Astrocyte of the spinal cord (primary cell): ENCODE data around the gene BBX.

Experiments used
- DNase-seq: peaks from one replicate; pipeline ENCODE4 v3.0.0; 2011; ENCODE audit warnings: low read depth, low spot score
- H3K4me3 ChIP-seq: 2 replicates; pipeline ENCODE4 v1.5.1; 2011; ENCODE audit warnings: low read depth, mild to moderate bottlenecking, low read length, moderate library complexity
- in situ Hi-C: cut with HindIII; loops from 2 replicates; pipeline ENCODE4 v1.10.0; 2017; ENCODE audit warnings: low sequenced_read_pairs
- TF ChIP-seq, protein P1 (sequence below): IDR thresholded peaks from 2 replicates; pipeline ENCODE4 v1.5.1; 2012; ENCODE audit warnings: low read depth, mild to moderate bottlenecking, low read length, inconsistent platforms

Gene BBX

DNA sequence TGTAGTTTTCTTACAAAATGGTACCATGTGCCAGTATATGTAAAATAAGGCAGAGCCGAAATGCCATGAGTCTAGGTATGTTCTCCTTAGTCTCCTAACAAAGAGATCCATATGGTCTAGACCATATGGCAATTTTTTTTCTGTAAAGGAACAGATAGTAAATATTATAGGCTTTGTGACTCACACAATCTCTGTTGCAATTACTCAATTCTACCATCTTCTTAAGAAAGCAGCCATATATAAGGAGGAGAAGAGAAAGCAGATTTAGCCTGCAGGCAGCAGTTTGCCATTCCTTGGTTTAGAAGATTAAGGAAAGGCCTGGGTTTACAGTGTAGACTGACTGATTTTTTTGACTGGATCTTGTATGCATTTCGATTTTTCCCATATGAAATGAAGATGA lies 16.3 kb upstream of the BBX start:
- TF ChIP-seq, protein P1, sequence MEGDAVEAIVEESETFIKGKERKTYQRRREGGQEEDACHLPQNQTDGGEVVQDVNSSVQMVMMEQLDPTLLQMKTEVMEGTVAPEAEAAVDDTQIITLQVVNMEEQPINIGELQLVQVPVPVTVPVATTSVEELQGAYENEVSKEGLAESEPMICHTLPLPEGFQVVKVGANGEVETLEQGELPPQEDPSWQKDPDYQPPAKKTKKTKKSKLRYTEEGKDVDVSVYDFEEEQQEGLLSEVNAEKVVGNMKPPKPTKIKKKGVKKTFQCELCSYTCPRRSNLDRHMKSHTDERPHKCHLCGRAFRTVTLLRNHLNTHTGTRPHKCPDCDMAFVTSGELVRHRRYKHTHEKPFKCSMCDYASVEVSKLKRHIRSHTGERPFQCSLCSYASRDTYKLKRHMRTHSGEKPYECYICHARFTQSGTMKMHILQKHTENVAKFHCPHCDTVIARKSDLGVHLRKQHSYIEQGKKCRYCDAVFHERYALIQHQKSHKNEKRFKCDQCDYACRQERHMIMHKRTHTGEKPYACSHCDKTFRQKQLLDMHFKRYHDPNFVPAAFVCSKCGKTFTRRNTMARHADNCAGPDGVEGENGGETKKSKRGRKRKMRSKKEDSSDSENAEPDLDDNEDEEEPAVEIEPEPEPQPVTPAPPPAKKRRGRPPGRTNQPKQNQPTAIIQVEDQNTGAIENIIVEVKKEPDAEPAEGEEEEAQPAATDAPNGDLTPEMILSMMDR = no peak
- no peak for DNase-seq
- H3K4me3 ChIP-seq = no peak overlapping the region

DNA sequence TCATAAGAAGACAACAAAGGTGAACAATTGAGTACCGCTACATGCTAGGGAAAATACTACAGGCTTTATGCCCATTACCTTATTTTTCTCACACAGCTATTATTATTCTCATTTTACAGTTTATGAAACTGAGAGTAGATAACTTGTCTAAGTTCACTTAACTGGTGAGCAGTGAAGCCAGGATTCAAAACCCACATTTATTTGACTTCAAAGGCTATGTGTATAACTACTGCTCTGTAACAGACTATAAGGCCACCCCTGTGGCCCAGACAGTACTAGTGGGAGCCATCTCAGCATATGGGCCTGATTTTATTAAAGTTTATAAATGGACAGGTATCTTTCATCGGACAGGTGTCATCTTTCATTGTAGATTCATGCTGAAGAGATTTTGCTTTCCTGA lies 14.4 kb upstream of the BBX start:
- TF ChIP-seq, protein P1 = no peak
- H3K4me3 ChIP-seq = no peak overlapping the region
- DNase-seq = no peak
- in situ Hi-C loops = no loop called here

More for the DNA sequence above, 16.3 kb upstream of the BBX start:
- in situ Hi-C loops = no loop called here

DNA sequence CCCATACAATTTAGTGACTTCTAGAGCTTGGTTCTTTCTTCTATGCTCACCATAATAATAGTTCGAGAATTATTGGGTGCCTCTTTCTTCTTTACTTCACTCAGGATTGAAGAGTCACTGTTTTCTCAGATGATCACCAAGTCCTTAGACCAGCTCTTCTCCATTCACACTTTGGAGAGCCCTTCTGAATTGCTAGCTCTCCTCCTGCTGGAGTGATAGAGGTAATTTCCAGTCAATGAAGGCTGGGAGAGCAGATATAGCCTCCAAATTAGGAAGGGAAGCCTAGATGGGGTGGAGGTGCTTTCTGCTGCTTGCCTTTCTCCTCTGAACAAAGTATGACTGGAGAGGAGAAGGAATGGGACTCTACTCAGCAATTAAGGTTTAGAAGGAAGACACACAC lies 10.7 kb upstream of the BBX start:
- no peak for DNase-seq
- TF ChIP-seq, protein P1 = no peak
- in situ Hi-C loops = no loop called here
- H3K4me3 ChIP-seq = no peak overlapping the region

DNA sequence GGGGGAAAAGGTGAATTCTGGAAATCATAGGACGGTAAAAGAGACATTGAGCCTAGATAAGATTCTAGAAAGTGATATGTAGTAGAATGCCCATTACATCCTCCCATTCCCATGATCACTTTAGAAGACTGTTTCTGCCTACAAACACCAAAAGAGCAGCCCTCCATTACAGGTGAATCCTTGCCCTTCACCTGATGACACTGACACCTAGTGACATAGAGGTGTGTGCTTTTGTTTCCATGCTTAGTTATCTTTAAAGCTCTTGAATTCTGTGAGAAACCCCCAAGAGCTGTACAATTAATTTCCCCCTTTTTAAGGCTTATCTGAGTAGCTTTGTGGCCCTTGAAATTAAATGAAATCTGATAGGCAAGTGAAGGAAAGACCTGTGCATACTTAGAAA lies 8.3 kb upstream of the BBX start:
- in situ Hi-C loops = no loop called here
- DNase-seq = no peak
- TF ChIP-seq, protein P1 = no peak
- H3K4me3 ChIP-seq = no peak overlapping the region

DNA sequence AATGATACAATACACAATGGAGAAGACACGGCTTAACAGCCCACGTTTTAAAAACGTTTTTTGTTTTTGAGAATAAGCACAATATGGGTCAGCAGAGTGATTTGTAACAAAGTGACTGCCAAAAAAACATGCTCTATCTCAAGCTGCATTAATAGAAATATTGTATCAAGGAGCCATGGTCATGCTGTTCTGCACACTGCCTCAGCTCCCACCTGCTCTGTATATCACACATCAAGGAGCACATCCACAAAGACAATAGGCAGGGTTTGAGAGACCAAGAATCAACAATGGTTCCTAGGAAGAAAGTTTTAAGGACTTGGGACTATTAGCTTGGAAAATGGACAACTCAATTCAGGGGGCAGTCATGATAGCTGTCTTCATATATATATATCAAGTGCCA lies 6.3 kb upstream of the BBX start:
- DNase-seq = no peak
- H3K4me3 ChIP-seq = no peak overlapping the region
- in situ Hi-C loops = no loop called here
- TF ChIP-seq, protein P1 = no peak

DNA sequence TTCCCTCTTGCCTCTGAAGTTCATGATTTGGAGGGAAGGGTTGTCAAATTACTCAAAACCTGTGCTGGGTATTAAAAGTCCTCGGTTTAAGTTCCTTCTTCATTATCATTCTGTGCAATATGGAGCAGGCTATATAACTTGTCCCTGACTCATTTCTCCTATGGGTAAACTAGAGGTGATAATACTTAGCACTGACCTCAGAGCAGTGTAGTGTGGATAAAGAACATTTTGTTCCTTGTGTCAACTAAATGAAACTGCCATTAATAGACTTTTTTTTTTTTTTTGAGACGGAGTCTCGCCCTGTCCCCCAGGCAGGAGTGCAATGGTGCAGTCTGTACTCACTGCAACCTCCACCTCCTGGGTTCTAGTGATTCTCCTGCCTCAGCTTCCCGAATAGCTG lies 2.2 kb upstream of the BBX start:
- in situ Hi-C loops = no loop called here
- H3K4me3 ChIP-seq = no peak overlapping the region
- TF ChIP-seq, protein P1 = no peak
- no peak for DNase-seq

DNA sequence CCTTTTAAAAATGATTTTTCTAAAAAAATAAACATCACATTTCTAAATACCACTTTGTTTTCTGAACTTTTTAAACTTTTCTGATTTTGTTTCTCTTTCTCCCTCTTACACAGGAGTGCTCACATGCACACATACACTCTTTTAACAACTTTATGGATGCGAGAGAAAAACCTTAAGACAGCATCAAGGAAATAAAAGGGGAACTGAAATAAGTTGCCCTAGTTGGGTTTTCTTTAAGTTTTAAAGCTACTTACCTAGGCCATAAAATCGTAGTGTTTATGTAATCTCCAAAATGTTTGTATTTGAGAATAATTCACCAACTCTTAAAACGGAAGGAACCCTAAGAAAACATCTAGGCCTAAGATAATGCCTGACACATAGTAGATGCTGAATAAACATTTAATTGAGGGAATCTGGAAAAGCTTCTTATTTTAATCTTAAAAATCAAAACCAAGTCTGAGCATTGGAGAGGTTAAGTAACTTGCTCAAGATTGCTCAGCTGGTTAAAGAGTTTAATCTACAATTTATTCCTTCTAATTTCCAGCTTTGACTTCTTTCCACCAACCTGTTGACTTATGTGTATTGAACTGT lies 1.2 kb upstream of the BBX start:
- TF ChIP-seq, protein P1 = no peak
- no peak for DNase-seq
- in situ Hi-C loops = no loop called here
- no peak overlapping the region for H3K4me3 ChIP-seq
